ENCODE data around the gene CORO1C.
A peak's percentile ranks its signal among the peaks of the same experiment; 100 is the strongest.

The CORO1C gene

DNA sequence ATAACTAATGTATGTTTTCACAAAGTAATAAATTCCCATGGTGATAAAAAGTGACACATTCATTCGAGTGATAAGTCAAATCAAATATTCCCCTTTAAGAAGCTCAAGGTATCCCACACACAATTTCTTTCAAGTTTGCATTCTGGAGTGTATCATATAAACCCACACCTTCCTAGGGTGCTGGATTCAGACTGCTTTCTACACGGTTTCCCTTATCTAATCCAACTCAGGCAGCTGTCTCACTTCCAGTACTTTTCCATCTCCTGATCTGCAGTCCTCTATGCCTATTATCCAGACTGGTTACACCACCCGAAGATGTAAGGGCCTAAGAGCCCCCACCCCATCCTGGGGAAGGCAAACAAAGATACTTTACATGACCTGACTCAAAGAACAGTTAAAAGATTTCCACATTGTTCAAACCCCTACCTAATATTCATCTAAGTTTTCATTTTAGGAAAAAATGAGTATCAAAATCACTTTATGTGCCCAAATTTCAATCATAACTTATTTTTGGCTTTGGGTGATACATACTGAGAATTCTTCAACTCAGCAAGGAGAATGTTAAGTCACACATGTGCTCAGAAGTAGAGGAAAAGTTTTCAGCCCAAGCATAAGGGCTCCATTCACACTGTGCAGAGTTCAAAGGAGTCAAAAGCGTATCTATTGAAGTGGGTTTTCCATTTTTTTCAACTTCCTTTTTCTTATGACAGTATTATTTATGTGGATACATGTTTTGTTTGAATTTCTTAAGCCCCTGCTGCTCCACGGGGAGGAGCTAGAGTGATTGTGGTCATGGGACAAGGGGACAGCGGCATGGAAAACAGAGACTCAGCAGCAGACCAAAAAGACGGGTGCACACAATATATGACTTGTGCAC is 41.8 kb downstream of the CORO1C start:
- Histone ChIP-seq H3K9ac (ENCODE audit: low read length) (peak overlapping the region; percentile 79), H3K4me3 (ENCODE audit: low read length) (peak overlapping the region; percentile 67), H3K27me3 (ENCODE audit: low read depth, low read length) (no peaks in the 10 kb centered on the region), H4K20me1 (ENCODE audit: insufficient read depth, low read length) (peaks cover 9% of the 10 kb centered on the region; the same call in 1 of the 2 replicates), H3K4me1 (ENCODE audit: low read length) (peaks cover 73% of the 10 kb centered on the region), H3K36me3 (replicated peaks; ENCODE audit: low read depth, low read length) (peaks cover 9% of the 10 kb centered on the region), H3K79me2 (ENCODE audit: low read length) (peaks cover 55% of the 10 kb centered on the region), H3K27ac (ENCODE audit: low read length) (peak overlapping the region; percentile 96), H3K4me2 (ENCODE audit: low read length) (peak overlapping the region; percentile 87), H2AFZ (ENCODE audit: low read depth, low read length) (no peak overlapping the region), H3K9me3 (ENCODE audit: insufficient read depth, low read length) (no peaks in the 10 kb centered on the region)
- TF ChIP-seq EZH2phosphoT487 (IDR thresholded peaks at IDR 0.05; ENCODE audit: low read depth) = no peak
- TF ChIP-seq, protein P1, sequence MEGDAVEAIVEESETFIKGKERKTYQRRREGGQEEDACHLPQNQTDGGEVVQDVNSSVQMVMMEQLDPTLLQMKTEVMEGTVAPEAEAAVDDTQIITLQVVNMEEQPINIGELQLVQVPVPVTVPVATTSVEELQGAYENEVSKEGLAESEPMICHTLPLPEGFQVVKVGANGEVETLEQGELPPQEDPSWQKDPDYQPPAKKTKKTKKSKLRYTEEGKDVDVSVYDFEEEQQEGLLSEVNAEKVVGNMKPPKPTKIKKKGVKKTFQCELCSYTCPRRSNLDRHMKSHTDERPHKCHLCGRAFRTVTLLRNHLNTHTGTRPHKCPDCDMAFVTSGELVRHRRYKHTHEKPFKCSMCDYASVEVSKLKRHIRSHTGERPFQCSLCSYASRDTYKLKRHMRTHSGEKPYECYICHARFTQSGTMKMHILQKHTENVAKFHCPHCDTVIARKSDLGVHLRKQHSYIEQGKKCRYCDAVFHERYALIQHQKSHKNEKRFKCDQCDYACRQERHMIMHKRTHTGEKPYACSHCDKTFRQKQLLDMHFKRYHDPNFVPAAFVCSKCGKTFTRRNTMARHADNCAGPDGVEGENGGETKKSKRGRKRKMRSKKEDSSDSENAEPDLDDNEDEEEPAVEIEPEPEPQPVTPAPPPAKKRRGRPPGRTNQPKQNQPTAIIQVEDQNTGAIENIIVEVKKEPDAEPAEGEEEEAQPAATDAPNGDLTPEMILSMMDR (IDR thresholded peaks at IDR 0.05; ENCODE audit: low read depth, low read length) = peak; percentile 40

DNA sequence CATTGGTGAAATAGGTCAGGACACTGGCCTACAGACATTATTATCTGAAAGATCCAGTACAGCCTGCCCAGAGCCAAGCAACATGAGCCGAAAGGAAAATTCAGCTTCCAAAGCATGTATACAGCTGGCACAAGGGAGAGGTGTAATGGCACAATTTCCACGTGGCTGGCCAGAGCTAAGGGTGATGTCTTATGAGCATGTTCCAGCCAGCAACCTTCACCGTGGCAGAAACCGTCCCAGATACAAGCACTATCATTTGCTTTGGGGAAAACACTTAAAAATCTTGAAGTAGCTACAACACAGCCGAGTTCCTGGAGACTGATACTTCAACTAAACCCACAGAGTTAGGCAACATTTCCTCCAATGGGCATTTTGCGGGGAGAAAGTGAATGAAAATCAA is 44.5 kb downstream of the CORO1C start:
- peaks cover 49% of the 10 kb centered on the region for H3K4me1 ChIP-seq (ENCODE audit: low read length)

DNA sequence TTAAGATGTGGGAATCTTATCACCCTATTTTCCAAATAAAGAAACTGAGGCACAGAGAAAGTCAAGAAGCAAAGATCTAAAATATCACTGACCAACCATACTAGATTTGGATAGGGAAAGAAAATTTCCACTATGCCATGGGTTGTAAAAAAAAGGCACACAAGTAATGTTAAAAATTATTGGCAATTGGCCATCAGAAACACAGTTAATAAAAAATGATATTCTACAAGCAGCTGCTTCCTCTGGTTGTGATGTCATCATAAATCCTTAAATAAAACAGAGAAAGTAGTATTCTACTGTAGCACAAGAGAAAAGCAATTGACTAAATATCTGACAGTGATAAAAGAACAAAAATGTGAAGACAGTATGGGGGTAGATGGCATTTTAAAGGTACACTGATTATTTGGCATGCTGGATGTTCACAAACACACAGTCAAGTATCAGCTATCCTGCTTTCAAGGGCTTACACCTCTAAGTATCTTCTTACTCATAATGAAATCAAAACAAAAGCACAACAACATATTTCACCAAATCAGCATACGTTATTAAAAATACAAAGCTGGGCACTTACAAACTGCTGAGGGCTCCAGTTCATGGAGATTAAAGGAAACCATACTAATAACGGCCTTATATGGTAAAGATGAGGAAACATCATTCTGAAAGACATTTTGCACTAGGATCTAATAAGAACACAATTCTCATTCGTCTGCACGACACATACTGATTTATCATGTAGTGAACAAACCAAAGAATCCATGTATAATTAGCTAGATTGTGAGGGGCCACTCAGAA is 45.7 kb downstream of the CORO1C start:
- Histone ChIP-seq H3K9me3 (ENCODE audit: insufficient read depth, low read length) (no peaks in the 10 kb centered on the region), H3K27ac (ENCODE audit: low read length) (no peak overlapping the region), H3K36me3 (replicated peaks; ENCODE audit: low read depth, low read length) (no peaks in the 10 kb centered on the region), H4K20me1 (ENCODE audit: insufficient read depth, low read length) (peaks cover 16% of the 10 kb centered on the region; the same call in 1 of the 2 replicates), H3K79me2 (ENCODE audit: low read length) (peaks cover 52% of the 10 kb centered on the region), H3K4me2 (ENCODE audit: low read length) (peak overlapping the region; percentile 30), H3K4me3 (ENCODE audit: low read length) (no peak overlapping the region), H3K27me3 (ENCODE audit: low read depth, low read length) (no peaks in the 10 kb centered on the region), H3K9ac (ENCODE audit: low read length) (no peak overlapping the region), H2AFZ (ENCODE audit: low read depth, low read length) (no peak overlapping the region), H3K4me1 (ENCODE audit: low read length) (peaks cover 37% of the 10 kb centered on the region)
- TF ChIP-seq EZH2phosphoT487 (IDR thresholded peaks at IDR 0.05; ENCODE audit: low read depth) = no peak
- TF ChIP-seq, protein P1 (IDR thresholded peaks at IDR 0.05; ENCODE audit: low read depth, low read length) = no peak

More for the DNA sequence above, 44.5 kb downstream of the CORO1C start:
- Histone ChIP-seq H3K9me3 (ENCODE audit: insufficient read depth, low read length) (no peaks in the 10 kb centered on the region), H3K79me2 (ENCODE audit: low read length) (peaks cover 42% of the 10 kb centered on the region), H3K36me3 (replicated peaks; ENCODE audit: low read depth, low read length) (no peaks in the 10 kb centered on the region), H3K27me3 (ENCODE audit: low read depth, low read length) (no peaks in the 10 kb centered on the region), H3K4me2 (ENCODE audit: low read length) (no peak overlapping the region), H3K27ac (ENCODE audit: low read length) (no peak overlapping the region), H3K4me3 (ENCODE audit: low read length) (no peak overlapping the region), H3K9ac (ENCODE audit: low read length) (no peak overlapping the region), H4K20me1 (ENCODE audit: insufficient read depth, low read length) (peaks cover 15% of the 10 kb centered on the region; the same call in 1 of the 2 replicates), H2AFZ (ENCODE audit: low read depth, low read length) (no peak overlapping the region)
- TF ChIP-seq, protein P1 (IDR thresholded peaks at IDR 0.05; ENCODE audit: low read depth, low read length) = no peak
- no peak for TF ChIP-seq EZH2phosphoT487 (IDR thresholded peaks at IDR 0.05; ENCODE audit: low read depth)
